ENCODE data around the gene ZNF575.

The ZNF575 gene

GRCh38 chr19:43575156-43575950, 42.4 kb downstream of the ZNF575 start, which contains the start of the genes PINLYP and XRCC1:
Gene PINLYP (plus strand): TSS chr19:43575801. CDS start chr19:43577192, 1,391 bp downstream.
Gene XRCC1 (minus strand): TSS chr19:43575527. CDS start chr19:43575458, 69 bp downstream.
- peak; percentile 100 for DNase-seq

- no peak for DNase-seq
These were observed 43.2 kb downstream of the ZNF575 start for GRCh38 chr19:43575955-43576878.

- no peak for DNase-seq
These were observed 45.8 kb downstream of the ZNF575 start for GRCh38 chr19:43578787-43579186.

GRCh38 chr19:43581467-43581866, 48.5 kb downstream of the ZNF575 start:
- DNase-seq = peak; percentile 60

- no peak for DNase-seq
These were observed 49.5 kb downstream of the ZNF575 start for GRCh38 chr19:43582495-43582894.

- no peak for DNase-seq
These were observed 51.5 kb downstream of the ZNF575 start for GRCh38 chr19:43584484-43584883.

All from hematopoietic multipotent progenitor cell treated with erythropoietin and hydrocortisone succinate and interleukin-3 and kit ligand, for 6 days (in vitro differentiated cells).